HG03439 (cell line): ENCODE results near the gene GAST.

ENCODE experiments used
- ATAC-seq: cut with Tn5 transposase; IDR thresholded peaks from one replicate; pipeline ENCODE4 v1.9.1; 2021; ENCODE audit warnings: mild to moderate bottlenecking, moderate library complexity; ENCODE audit not compliant: unreplicated experiment

The GAST gene

GRCh38 chr17:41707803-41708669 lies 4.1 kb upstream of the GAST start:
- ATAC-seq: no peak

- no peak for ATAC-seq
These were observed 1.6 kb upstream of the GAST start for GRCh38 chr17:41710472-41711090.

- ATAC-seq: no peak
These were observed 5.5 kb downstream of the GAST start for GRCh38 chr17:41717408-41718286.

- no peak for ATAC-seq
These were observed 6.1 kb downstream of the GAST start for GRCh38 chr17:41718287-41718645.

GRCh38 chr17:41722231-41722630 lies 10.1 kb downstream of the GAST start:
- no peak for ATAC-seq

GRCh38 chr17:41723801-41724475 lies 11.8 kb downstream of the GAST start:
- ATAC-seq: no peak

GRCh38 chr17:41724476-41725050 lies 12.4 kb downstream of the GAST start:
- ATAC-seq: no peak

- ATAC-seq: no peak
These were observed 13.0 kb downstream of the GAST start for GRCh38 chr17:41725134-41725533.

- ATAC-seq: no peak
These were observed 15.9 kb downstream of the GAST start for GRCh38 chr17:41728056-41728455.

GRCh38 chr17:41730479-41730878 lies 18.3 kb downstream of the GAST start:
- no peak for ATAC-seq

GRCh38 chr17:41731836-41732235 lies 19.7 kb downstream of the GAST start:
- no peak for ATAC-seq

GRCh38 chr17:41733348-41734138 lies 21.4 kb downstream of the GAST start:
- ATAC-seq: no peak

- ATAC-seq: no peak
These were observed 22.2 kb downstream of the GAST start, which contains the start of gene HAP1 for GRCh38 chr17:41734139-41734948. TSS of gene HAP1 (minus strand) at chr17:41734643. CDS start at chr17:41734634, 9 bp downstream.

- ATAC-seq: no peak
These were observed 22.8 kb downstream of the GAST start for GRCh38 chr17:41734949-41735313.

- no peak for ATAC-seq
These were observed 23.6 kb downstream of the GAST start for GRCh38 chr17:41735744-41736143.

GRCh38 chr17:41736983-41737679 lies 25.0 kb downstream of the GAST start:
- ATAC-seq: no peak

- ATAC-seq: no peak
These were observed 25.5 kb downstream of the GAST start for GRCh38 chr17:41737680-41738023.

- ATAC-seq: no peak
These were observed 26.1 kb downstream of the GAST start for GRCh38 chr17:41738077-41738800.
